Mesodermal cell (in vitro differentiated cells): ENCODE measurements around the gene TMEM267.
"Not testable (repeated sequence)": the region's sequence is repeated elsewhere in the genome, so short reads cannot be mapped to it uniquely, and the experiment has no call there.

ENCODE experiments used
- H3K27ac ChIP-seq: 2 replicates; pipeline ENCODE4 v1.7.0; 2013; ENCODE audit warnings: mild to moderate bottlenecking, low read depth, low read length, moderate library complexity; ENCODE audit not compliant: severe bottlenecking
- H3K36me3 ChIP-seq: 2 replicates; pipeline ENCODE4 v1.7.1; 2013; ENCODE audit warnings: mild to moderate bottlenecking, low read length, moderate library complexity; ENCODE audit not compliant: control insufficient read depth, insufficient read depth
- H3K4me1 ChIP-seq: one replicate; pipeline ENCODE4 v1.7.1; 2013; ENCODE audit warnings: mild to moderate bottlenecking, low read length; ENCODE audit not compliant: insufficient read depth, control insufficient read depth, poor library complexity, severe bottlenecking
- H3K4me3 ChIP-seq: 2 replicates; pipeline ENCODE4 v1.7.0; 2013; ENCODE audit warnings: low read length, control low read depth, mild to moderate bottlenecking; ENCODE audit not compliant: insufficient read depth, poor library complexity, severe bottlenecking; ENCODE audit errors: extremely low read depth
- H3K9me3 ChIP-seq: 2 replicates; pipeline ENCODE4 v1.7.1; 2013; ENCODE audit warnings: mild to moderate bottlenecking, low read length, moderate library complexity; ENCODE audit not compliant: control insufficient read depth
- WGBS, 2 experiments: methylation state at CpG; one replicate each; pipeline ENCODE4 v1.1.5; 2013; ENCODE audit warnings: missing lambda C conversion rate in 2 of 2; ENCODE audit not compliant: insufficient coverage in 2 of 2; 5-methylcytosine and 5-hydroxymethylcytosine counted together

The TMEM267 gene

GRCh38 chr5:43456556-43456955, 27.1 kb downstream of the TMEM267 start:
- 97 to 100% methylated on average over 1 to 3 of the region's 3 CpGs for WGBS, 2 experiments
- Histone ChIP-seq H3K9me3 (peaks cover 4% of the 10 kb centered on the region), H3K36me3 (peaks cover 25% of the 10 kb centered on the region), H3K4me1 (no peaks in the 10 kb centered on the region), H3K27ac (no peak overlapping the region), H3K4me3 (no peak overlapping the region)

- H3K4me1 ChIP-seq, H3K9me3 ChIP-seq, H3K4me3 ChIP-seq, H3K27ac ChIP-seq: not testable (repeated sequence)
- peaks cover 14% of the 10 kb centered on the region for H3K36me3 ChIP-seq
These were observed 42.1 kb downstream of the TMEM267 start for GRCh38 chr5:43441575-43441974.

- no peaks in the 10 kb centered on the region for H3K4me1 ChIP-seq
- H3K9me3 ChIP-seq, result no peaks in the 10 kb centered on the region
- no peak overlapping the region for H3K27ac ChIP-seq
- no peak overlapping the region for H3K4me3 ChIP-seq
- H3K36me3 ChIP-seq, result no peaks in the 10 kb centered on the region
- 92 to 100% methylated on average over 1 to 2 of the region's 3 CpGs for WGBS, 2 experiments
These were observed 46.5 kb downstream of the TMEM267 start for GRCh38 chr5:43437062-43437660.

GRCh38 chr5:43433382-43433781, 50.3 kb downstream of the TMEM267 start:
- H3K36me3 ChIP-seq, result no peaks in the 10 kb centered on the region
- H3K4me3 ChIP-seq, result no peak overlapping the region
- H3K9me3 ChIP-seq, result no peaks in the 10 kb centered on the region
- H3K4me1 ChIP-seq, result no peaks in the 10 kb centered on the region
- WGBS, 2 experiments, result 93 to 94% methylated on average over 3 of the region's 4 CpGs
- H3K27ac ChIP-seq, result no peak overlapping the region

- WGBS, 2 experiments, result 85 to 100% methylated on average over 1 of the region's 3 CpGs
- Histone ChIP-seq H3K4me3 (no peak overlapping the region), H3K4me1 (no peaks in the 10 kb centered on the region), H3K36me3 (no peaks in the 10 kb centered on the region), H3K27ac (no peak overlapping the region), H3K9me3 (no peaks in the 10 kb centered on the region)
These were observed 50.9 kb downstream of the TMEM267 start for GRCh38 chr5:43432486-43433375.

GRCh38 chr5:43429706-43430105, 54.0 kb downstream of the TMEM267 start:
- 89 to 91% methylated on average over 2 of the region's 2 CpGs for WGBS, 2 experiments
- no peaks in the 10 kb centered on the region for H3K4me1 ChIP-seq
- no peaks in the 10 kb centered on the region for H3K9me3 ChIP-seq
- no peaks in the 10 kb centered on the region for H3K36me3 ChIP-seq
- H3K4me3 ChIP-seq, result no peak overlapping the region
- H3K27ac ChIP-seq, result no peak overlapping the region

- 92 to 96% methylated on average over 6 of the region's 7 CpGs for WGBS, 2 experiments
- H3K4me1 ChIP-seq, result no peaks in the 10 kb centered on the region
- no peak overlapping the region for H3K27ac ChIP-seq
- no peaks in the 10 kb centered on the region for H3K36me3 ChIP-seq
- H3K9me3 ChIP-seq, result no peaks in the 10 kb centered on the region
- no peak overlapping the region for H3K4me3 ChIP-seq
These were observed 54.6 kb downstream of the TMEM267 start for GRCh38 chr5:43429016-43429415.

GRCh38 chr5:43427306-43427705, 56.4 kb downstream of the TMEM267 start:
- Histone ChIP-seq H3K36me3 (no peaks in the 10 kb centered on the region), H3K4me3 (no peak overlapping the region), H3K9me3 (no peaks in the 10 kb centered on the region), H3K27ac (no peak overlapping the region), H3K4me1 (no peaks in the 10 kb centered on the region)
- 88% methylated on average over 4 of the region's 4 CpGs; no CpG with 5 or more reads in 1 of the 2 experiments for WGBS, 2 experiments

- Histone ChIP-seq H3K4me1 (no peaks in the 10 kb centered on the region), H3K27ac (no peak overlapping the region), H3K36me3 (no peaks in the 10 kb centered on the region), H3K4me3 (no peak overlapping the region), H3K9me3 (no peaks in the 10 kb centered on the region)
- WGBS, 2 experiments, result 67% methylated on average over 2 of the region's 2 CpGs; no CpG with 5 or more reads in 1 of the 2 experiments
These were observed 57.7 kb downstream of the TMEM267 start for GRCh38 chr5:43425983-43426382.

GRCh38 chr5:43423086-43423485, 60.6 kb downstream of the TMEM267 start:
- not testable (repeated sequence) for H3K4me1 ChIP-seq, H3K9me3 ChIP-seq, H3K4me3 ChIP-seq, H3K36me3 ChIP-seq, H3K27ac ChIP-seq
- 86 to 97% methylated on average over 5 of the region's 6 CpGs for WGBS, 2 experiments

- Histone ChIP-seq H3K36me3 (no peaks in the 10 kb centered on the region), H3K4me1 (no peaks in the 10 kb centered on the region), H3K9me3 (no peaks in the 10 kb centered on the region), H3K4me3 (no peak overlapping the region), H3K27ac (no peak overlapping the region)
- WGBS, 2 experiments, result 67 to 83% methylated on average over 1 of the region's 2 CpGs
These were observed 61.5 kb downstream of the TMEM267 start for GRCh38 chr5:43422143-43422542.
